HL-60 (cell line): Measurements from ENCODE around the gene CYTH4.

Experiments
- DNase-seq, 2 experiments: peaks; one replicate each; pipeline ENCODE4 v3.0.0-alpha.2; 2010 to 2020; ENCODE audit warnings: low read depth in 1 of 2, low spot score in 1 of 2
- H3K27ac ChIP-seq: fragments of 250-450 bp; sonication (Bioruptor Pico); replicated peaks from 2 replicates; pipeline ENCODE4 v1.5.1; 2020; ENCODE audit warnings: mild to moderate bottlenecking, moderate library complexity
- H3K27me3 ChIP-seq: fragments of 250-450 bp; sonication (Bioruptor Pico); 2 replicates; pipeline ENCODE4 v1.5.1; 2021; ENCODE audit warnings: mild to moderate bottlenecking, moderate library complexity; ENCODE audit not compliant: insufficient read depth, poor library complexity, severe bottlenecking
- H3K4me3 ChIP-seq: replicated peaks from 2 replicates; pipeline ENCODE4 v1.5.1; 2011; ENCODE audit warnings: mild to moderate bottlenecking, control low read depth, low read length; ENCODE audit not compliant: insufficient read depth
- CTCF ChIP-seq: IDR thresholded peaks from one replicate; pipeline ENCODE4 v1.5.1; 2011; ENCODE audit warnings: low read length, control low read depth, inconsistent platforms; ENCODE audit not compliant: insufficient read depth
- GABPA ChIP-seq: IDR thresholded peaks from 2 replicates; pipeline ENCODE4 v1.6.1; 2012; ENCODE audit warnings: low read depth
- POLR2AphosphoS5 ChIP-seq: IDR thresholded peaks from 2 replicates; pipeline ENCODE4 v1.6.1; 2012; ENCODE audit warnings: low read depth
- REST ChIP-seq: IDR thresholded peaks from 2 replicates; pipeline ENCODE4 v1.6.1; 2012; ENCODE audit warnings: low read depth; ENCODE audit not compliant: insufficient replicate concordance
- SPI1 ChIP-seq: IDR thresholded peaks from 2 replicates; pipeline ENCODE4 v1.6.1; 2012; ENCODE audit warnings: low read depth, mild to moderate bottlenecking, borderline replicate concordance

CYTH4 gene

GRCh38 chr22:37330200-37331033 lies 48.1 kb downstream of the CYTH4 start:
- TF ChIP-seq REST = no peak
- no peak for TF ChIP-seq SPI1
- no peak for TF ChIP-seq CTCF
- TF ChIP-seq GABPA = no peak
- no peak for TF ChIP-seq POLR2AphosphoS5
- no peak overlapping the region for H3K4me3 ChIP-seq
- H3K27ac ChIP-seq = no peak overlapping the region
- peaks cover 45% of the 10 kb centered on the region for H3K27me3 ChIP-seq
- peak in 1 of 2 experiments; percentile 66 for DNase-seq

- no peak overlapping the region for H3K4me3 ChIP-seq
- no peak overlapping the region for H3K27ac ChIP-seq
- H3K27me3 ChIP-seq = peaks cover 49% of the 10 kb centered on the region
- no peak for DNase-seq
- TF ChIP-seq CTCF (no peak), SPI1 (no peak), POLR2AphosphoS5 (no peak), REST (no peak), GABPA (no peak)
Measured at GRCh38 chr22:37331034-37331428, 48.7 kb downstream of the CYTH4 start.

GRCh38 chr22:37331856-37332536 lies 49.7 kb downstream of the CYTH4 start:
- Histone ChIP-seq H3K27me3 (peaks cover 43% of the 10 kb centered on the region), H3K4me3 (no peak overlapping the region), H3K27ac (no peak overlapping the region)
- TF ChIP-seq SPI1 = peak; percentile 96
- TF ChIP-seq GABPA = no peak
- TF ChIP-seq REST = no peak
- TF ChIP-seq CTCF = peak; percentile 15
- no peak for TF ChIP-seq POLR2AphosphoS5
- peak in 1 of 2 experiments; percentile 56 for DNase-seq
